GM12801 (cell line): Measurements from ENCODE around the gene PKN2.

Experiments
- TF ChIP-seq, protein P1 (sequence below): IDR thresholded peaks from one replicate; pipeline ENCODE4 v1.5.1; 2011; ENCODE audit warnings: control low read depth; ENCODE audit not compliant: insufficient read length; ENCODE audit errors: extremely low read depth

The PKN2 gene

DNA sequence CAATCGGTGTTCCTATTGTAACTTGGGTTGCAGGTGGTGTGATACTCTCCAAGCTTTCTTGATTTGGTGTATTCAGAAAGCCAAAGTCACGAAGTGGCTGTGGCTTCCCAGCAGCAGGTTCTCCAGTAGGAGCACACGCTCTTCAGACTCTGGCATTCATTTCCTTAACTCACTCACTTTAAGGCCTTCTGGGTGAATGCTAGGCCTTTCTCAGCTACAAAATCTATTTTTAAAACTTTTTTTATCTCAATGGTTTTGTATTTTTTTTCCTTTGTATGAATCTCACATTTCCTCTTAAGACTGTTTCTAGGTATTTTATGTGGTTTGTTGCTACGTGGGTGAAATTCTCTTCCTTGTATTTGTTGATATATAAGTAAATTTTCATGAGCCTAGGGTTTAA, 22.9 kb upstream of the PKN2 start:
- TF ChIP-seq, protein P1, sequence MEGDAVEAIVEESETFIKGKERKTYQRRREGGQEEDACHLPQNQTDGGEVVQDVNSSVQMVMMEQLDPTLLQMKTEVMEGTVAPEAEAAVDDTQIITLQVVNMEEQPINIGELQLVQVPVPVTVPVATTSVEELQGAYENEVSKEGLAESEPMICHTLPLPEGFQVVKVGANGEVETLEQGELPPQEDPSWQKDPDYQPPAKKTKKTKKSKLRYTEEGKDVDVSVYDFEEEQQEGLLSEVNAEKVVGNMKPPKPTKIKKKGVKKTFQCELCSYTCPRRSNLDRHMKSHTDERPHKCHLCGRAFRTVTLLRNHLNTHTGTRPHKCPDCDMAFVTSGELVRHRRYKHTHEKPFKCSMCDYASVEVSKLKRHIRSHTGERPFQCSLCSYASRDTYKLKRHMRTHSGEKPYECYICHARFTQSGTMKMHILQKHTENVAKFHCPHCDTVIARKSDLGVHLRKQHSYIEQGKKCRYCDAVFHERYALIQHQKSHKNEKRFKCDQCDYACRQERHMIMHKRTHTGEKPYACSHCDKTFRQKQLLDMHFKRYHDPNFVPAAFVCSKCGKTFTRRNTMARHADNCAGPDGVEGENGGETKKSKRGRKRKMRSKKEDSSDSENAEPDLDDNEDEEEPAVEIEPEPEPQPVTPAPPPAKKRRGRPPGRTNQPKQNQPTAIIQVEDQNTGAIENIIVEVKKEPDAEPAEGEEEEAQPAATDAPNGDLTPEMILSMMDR, result no peak

DNA sequence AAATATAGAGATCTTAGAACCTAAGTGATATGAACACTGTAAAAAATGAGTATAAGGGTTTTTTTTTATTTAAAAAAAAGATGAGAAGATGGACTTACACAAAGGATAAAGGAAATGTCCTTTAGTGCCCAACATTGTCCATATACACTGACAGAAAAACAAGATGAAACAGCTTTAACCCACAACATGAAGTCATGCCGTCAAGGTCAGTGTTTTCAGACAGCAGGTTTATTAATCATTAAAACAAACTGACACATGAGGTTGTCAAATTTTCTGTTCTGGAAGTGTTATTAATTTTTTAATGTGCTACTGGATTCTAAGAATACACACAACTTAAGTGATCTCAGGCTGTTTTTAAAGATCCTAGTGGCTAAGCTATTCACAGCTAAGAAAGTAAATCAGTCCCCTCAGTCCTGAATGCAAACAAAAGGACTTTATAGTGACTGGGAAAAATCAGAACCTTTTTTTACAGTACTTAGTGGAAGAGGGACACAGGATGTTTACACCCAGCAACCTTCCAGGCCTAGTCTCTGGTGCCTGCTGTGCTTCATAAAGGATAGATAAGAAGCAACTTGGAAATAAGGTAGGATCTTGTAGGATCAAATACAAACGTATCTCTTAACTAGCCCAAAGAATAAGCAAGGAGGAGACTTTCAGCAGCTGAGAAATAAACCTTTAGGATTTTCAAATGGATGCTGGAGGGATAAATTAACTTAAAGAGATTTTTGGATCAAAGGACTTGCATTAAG, 21.9 kb upstream of the PKN2 start:
- TF ChIP-seq, protein P1, result no peak

DNA sequence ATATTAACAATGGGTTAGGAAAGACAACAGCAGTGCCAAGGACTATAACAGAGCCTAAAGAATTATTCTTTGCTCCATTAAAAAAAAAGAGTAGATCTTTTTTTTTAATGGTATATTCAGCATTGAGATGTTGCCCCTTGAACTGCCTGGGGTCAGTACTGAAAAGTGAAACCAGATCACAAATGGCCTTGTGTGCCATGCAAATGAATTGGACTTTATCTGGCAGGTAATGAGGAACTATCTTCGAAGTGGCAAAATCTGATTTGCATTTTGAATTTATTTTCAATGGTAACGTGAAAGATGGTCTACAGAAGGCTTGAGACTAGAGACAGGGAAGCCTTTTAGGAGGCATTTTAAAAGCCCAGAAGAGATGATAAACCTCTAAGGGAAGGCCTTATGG, 21.4 kb upstream of the PKN2 start:
- TF ChIP-seq, protein P1, result no peak

DNA sequence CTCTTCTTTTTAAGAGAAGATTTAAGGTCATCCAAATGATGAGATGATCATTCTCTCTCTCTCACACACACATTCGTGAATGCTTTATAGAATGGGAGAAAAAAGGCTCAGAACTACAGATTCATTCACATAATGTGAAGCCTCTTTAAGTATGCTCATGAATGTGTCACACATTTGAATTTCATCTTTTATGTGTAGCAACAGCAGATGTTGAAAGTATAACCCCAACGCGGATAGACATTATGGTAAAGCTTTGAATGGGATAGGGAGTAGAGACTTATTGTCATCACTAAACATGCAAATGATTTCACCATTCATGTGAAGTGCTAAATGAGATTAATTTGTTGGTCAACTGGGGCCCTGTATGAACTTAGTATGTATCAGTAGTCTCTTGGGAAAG, 15.7 kb upstream of the PKN2 start:
- TF ChIP-seq, protein P1, result no peak

DNA sequence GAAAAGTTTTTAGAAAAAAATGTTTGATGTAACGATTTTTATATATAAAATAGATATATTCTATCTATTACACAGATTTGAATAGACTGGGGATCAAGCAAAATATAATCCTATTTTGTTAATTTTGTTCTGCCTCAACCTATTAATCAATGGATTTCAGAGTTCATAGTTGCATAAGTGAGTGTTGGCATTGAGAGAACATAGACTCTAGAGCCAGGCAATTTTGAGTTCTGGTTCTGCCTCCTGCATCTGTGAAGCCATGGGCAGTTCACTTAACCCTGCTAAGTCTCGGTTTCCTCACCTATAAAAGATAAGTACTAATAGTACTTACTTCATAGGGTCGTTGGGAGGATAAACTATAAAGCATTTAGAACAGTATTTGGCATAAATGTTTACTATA, 13.6 kb upstream of the PKN2 start:
- TF ChIP-seq, protein P1, result no peak

DNA sequence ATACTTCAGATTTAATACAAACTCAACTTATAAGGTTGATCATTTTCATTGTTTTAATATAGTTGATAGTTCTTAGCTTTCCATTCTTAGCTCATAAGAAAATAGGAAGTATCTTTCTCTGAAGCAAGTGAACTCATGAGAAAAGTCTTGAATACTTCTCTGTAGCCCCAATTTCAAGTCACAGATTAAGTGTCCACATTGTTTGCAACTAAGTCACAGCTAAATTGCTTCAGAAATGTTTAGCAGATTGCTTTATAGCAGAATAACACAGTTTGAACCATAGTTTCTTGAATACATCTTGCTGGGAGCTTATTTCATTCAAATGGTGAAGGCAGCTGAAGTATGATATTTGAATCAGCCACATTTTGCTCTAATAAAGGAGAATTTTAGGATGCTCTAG, 10.6 kb upstream of the PKN2 start:
- TF ChIP-seq, protein P1, result no peak

DNA sequence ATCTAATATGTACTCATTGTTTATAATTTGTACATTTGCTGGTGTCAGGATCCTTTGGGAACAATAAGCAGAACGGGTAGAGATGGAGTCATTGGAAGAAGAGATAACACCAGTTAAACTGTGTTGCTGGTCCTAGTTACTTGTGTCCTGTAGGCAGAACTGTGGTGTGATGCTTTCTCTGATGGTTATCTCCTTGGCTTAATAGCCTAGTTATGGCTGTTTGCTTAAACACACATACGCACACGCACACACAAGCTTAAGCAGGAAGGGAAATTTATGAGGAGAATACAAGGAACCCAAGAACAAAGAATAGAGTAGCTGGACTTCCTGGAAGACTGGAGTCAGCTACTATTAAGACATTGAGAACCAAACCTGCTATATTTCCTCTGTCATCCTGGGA, 5.7 kb upstream of the PKN2 start:
- TF ChIP-seq, protein P1, result no peak
